Neural progenitor cell (in vitro differentiated cells): ENCODE measurements around the gene CLDN18. TPM values are rescaled to one million over a fixed set of nuclear protein-coding genes. Genes with fewer than 3 reads are reported as not detected.

Source experiments
- DNase-seq: peaks from one replicate; pipeline ENCODE4 v3.0.0-alpha.2; 2016; ENCODE audit warnings: low spot score
- H2AFZ ChIP-seq: fragments of 200-600 bp; sonication (generic); replicated peaks from 2 replicates; pipeline ENCODE4 v1.6.1; 2016; ENCODE audit warnings: antibody characterized with exemption
- H3F3A ChIP-seq: fragments of 200-600 bp; sonication (generic); 2 replicates; pipeline ENCODE4 v1.6.1; 2016; ENCODE audit warnings: antibody characterized with exemption, low read depth
- H3K27ac ChIP-seq: fragments of 200-600 bp; sonication (generic); 2 replicates; pipeline ENCODE4 v1.5.1; 2016; ENCODE audit warnings: mild to moderate bottlenecking
- H3K27me3 ChIP-seq: fragments of 200-600 bp; sonication (generic); 2 replicates; pipeline ENCODE4 v1.6.1; 2016; ENCODE audit warnings: mild to moderate bottlenecking, moderate library complexity
- H3K36me3 ChIP-seq: fragments of 200-600 bp; sonication (generic); 2 replicates; pipeline ENCODE4 v1.5.1; 2016
- H3K4me1 ChIP-seq: fragments of 200-600 bp; sonication (generic); 2 replicates; pipeline ENCODE4 v1.6.1; 2016; ENCODE audit warnings: mixed run types
- H3K4me2 ChIP-seq: fragments of 200-600 bp; sonication (generic); 2 replicates; pipeline ENCODE4 v1.6.1; 2016
- H3K4me3 ChIP-seq: fragments of 200-600 bp; sonication (generic); 2 replicates; pipeline ENCODE4 v1.5.1; 2016
- H3K79me2 ChIP-seq: fragments of 200-600 bp; sonication (generic); 2 replicates; pipeline ENCODE4 v1.6.1; 2016; ENCODE audit warnings: low read depth
- H3K9ac ChIP-seq: fragments of 200-600 bp; sonication (generic); 2 replicates; pipeline ENCODE4 v1.6.1; 2016
- H3K9me3 ChIP-seq: fragments of 200-600 bp; sonication (generic); 2 replicates; pipeline ENCODE4 v1.5.1; 2016; ENCODE audit warnings: low read depth
- H4K20me1 ChIP-seq: fragments of 200-600 bp; sonication (generic); 2 replicates; pipeline ENCODE4 v1.6.1; 2016; ENCODE audit warnings: low read depth
- H3K27ac Mint-ChIP-seq: 3 replicates; pipeline ENCODE4 v1.8.0; 2021; ENCODE audit warnings: mixed read lengths
- H3K27me3 Mint-ChIP-seq: 2 replicates; pipeline ENCODE4 v1.8.0; 2022; ENCODE audit warnings: low read depth, mild to moderate bottlenecking, inconsistent platforms, moderate library complexity, mixed read lengths; ENCODE audit not compliant: insufficient read depth
- H3K36me3 Mint-ChIP-seq: 3 replicates; pipeline ENCODE4 v1.8.0; 2021; ENCODE audit warnings: mixed read lengths
- H3K4me1 Mint-ChIP-seq: 3 replicates; pipeline ENCODE4 v1.8.0; 2021; ENCODE audit warnings: mixed read lengths
- H3K4me3 Mint-ChIP-seq: 3 replicates; pipeline ENCODE4 v1.8.0; 2021; ENCODE audit warnings: mild to moderate bottlenecking, moderate library complexity, mixed read lengths
- H3K9me3 Mint-ChIP-seq: 3 replicates; pipeline ENCODE4 v1.8.0; 2020; ENCODE audit warnings: mixed read lengths
- EZH2 ChIP-seq: fragments of 200-600 bp; sonication (generic); IDR thresholded peaks from 2 replicates; pipeline ENCODE4 v1.6.1; 2017; ENCODE audit warnings: antibody characterized with exemption, mild to moderate bottlenecking, moderate library complexity
- EZH2phosphoT487 ChIP-seq: fragments of 200-600 bp; sonication (generic); IDR thresholded peaks from 2 replicates; pipeline ENCODE4 v1.6.1; 2017; ENCODE audit warnings: antibody characterized with exemption
- total RNA-seq: library from RNA; depleted of rRNA; stranded (reverse); fragments of >200 nt; gene quantifications from 2 replicates; pipeline ENCODE4 v1.2.3, GENCODE V29; 2015; ENCODE audit warnings: low replicate concordance
- TF ChIP-seq, protein P1 (sequence below): fragments of 200-600 bp; sonication (generic); IDR thresholded peaks from 2 replicates; pipeline ENCODE4 v1.5.1; 2017; ENCODE audit warnings: antibody characterized with exemption, mild to moderate bottlenecking

Gene CLDN18
- total RNA-seq, 1 donor from 2014 or later, result not detected

DNA sequence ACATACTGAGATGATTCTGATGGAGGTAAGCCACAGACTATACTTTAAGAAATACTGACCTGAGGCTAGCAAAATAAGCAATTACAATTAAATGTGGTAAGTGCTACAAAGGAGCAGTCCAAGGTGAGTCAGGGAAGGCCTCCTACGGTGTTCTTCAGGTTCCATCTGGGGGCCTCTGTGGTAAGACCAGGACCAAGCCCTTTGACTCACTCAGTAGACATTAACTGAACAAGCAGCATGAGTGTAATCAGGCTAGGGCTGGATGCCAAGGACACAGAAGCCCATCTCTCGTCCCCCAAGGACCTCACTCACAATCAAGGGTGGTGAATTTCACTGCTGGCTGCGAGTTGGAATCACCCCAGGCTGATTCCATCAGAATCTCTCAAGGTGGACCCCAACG, 68.1 kb downstream of the CLDN18 start:
- no peaks in the 10 kb centered on the region for H3F3A ChIP-seq
- no peaks in the 10 kb centered on the region for H3K27me3 Mint-ChIP-seq
- H3K9me3 Mint-ChIP-seq, result peaks cover 5% of the 10 kb centered on the region
- H3K27me3 ChIP-seq, result no peaks in the 10 kb centered on the region
- H3K36me3 Mint-ChIP-seq, result peaks cover 43% of the 10 kb centered on the region
- H3K4me1 ChIP-seq, result peaks cover 1% of the 10 kb centered on the region
- no peak overlapping the region for H2AFZ ChIP-seq
- H3K4me3 Mint-ChIP-seq, result no peak overlapping the region
- H4K20me1 ChIP-seq, result no peaks in the 10 kb centered on the region
- H3K79me2 ChIP-seq, result no peaks in the 10 kb centered on the region
- H3K4me3 ChIP-seq, result no peak overlapping the region
- H3K27ac Mint-ChIP-seq, result no peak overlapping the region
- no peak overlapping the region for H3K9ac ChIP-seq
- H3K9me3 ChIP-seq, result no peaks in the 10 kb centered on the region
- DNase-seq, result no peak
- no peaks in the 10 kb centered on the region for H3K36me3 ChIP-seq
- no peak overlapping the region for H3K27ac ChIP-seq
- H3K4me1 Mint-ChIP-seq, result peaks cover 1% of the 10 kb centered on the region
- TF ChIP-seq EZH2phosphoT487, result no peak
- no peak for TF ChIP-seq EZH2
- TF ChIP-seq, protein P1, sequence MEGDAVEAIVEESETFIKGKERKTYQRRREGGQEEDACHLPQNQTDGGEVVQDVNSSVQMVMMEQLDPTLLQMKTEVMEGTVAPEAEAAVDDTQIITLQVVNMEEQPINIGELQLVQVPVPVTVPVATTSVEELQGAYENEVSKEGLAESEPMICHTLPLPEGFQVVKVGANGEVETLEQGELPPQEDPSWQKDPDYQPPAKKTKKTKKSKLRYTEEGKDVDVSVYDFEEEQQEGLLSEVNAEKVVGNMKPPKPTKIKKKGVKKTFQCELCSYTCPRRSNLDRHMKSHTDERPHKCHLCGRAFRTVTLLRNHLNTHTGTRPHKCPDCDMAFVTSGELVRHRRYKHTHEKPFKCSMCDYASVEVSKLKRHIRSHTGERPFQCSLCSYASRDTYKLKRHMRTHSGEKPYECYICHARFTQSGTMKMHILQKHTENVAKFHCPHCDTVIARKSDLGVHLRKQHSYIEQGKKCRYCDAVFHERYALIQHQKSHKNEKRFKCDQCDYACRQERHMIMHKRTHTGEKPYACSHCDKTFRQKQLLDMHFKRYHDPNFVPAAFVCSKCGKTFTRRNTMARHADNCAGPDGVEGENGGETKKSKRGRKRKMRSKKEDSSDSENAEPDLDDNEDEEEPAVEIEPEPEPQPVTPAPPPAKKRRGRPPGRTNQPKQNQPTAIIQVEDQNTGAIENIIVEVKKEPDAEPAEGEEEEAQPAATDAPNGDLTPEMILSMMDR, result no peak
- no peak overlapping the region for H3K4me2 ChIP-seq

DNA sequence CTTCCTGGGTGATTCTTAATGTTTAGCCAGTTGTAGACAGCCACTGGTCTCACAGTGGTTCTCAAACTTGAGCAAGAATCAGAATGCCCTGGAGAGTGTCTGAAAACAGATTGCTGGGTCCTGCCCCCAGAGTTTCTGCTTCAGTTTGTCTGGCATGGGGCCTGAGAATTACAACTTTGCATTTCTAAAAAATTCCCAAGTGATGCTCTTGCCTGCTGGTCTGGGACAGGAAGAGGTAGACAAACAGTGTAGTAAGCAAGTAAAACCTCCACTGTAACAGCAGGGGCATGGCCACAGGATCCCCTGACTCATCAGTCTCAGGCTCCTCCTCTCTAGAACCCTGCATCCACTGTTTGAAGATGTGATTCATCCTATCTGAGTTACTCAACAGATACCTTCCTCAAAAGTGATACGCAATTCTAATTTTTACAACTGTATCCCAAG, 69.0 kb downstream of the CLDN18 start:
- H3K27me3 ChIP-seq, result no peaks in the 10 kb centered on the region
- no peak overlapping the region for H3K4me3 Mint-ChIP-seq
- H3K79me2 ChIP-seq, result no peaks in the 10 kb centered on the region
- H3F3A ChIP-seq, result no peaks in the 10 kb centered on the region
- no peak overlapping the region for H3K4me2 ChIP-seq
- no peak overlapping the region for H3K4me3 ChIP-seq
- peaks cover 5% of the 10 kb centered on the region for H3K9me3 Mint-ChIP-seq
- no peak overlapping the region for H3K27ac ChIP-seq
- H4K20me1 ChIP-seq, result no peaks in the 10 kb centered on the region
- H3K27ac Mint-ChIP-seq, result no peak overlapping the region
- H2AFZ ChIP-seq, result no peak overlapping the region
- H3K27me3 Mint-ChIP-seq, result no peaks in the 10 kb centered on the region
- TF ChIP-seq EZH2phosphoT487 (no peak), EZH2 (no peak)
- TF ChIP-seq, protein P1, result no peak
- peaks cover 3% of the 10 kb centered on the region for H3K4me1 Mint-ChIP-seq
- peaks cover 39% of the 10 kb centered on the region for H3K36me3 Mint-ChIP-seq
- no peak overlapping the region for H3K9ac ChIP-seq
- H3K9me3 ChIP-seq, result no peaks in the 10 kb centered on the region
- no peak for DNase-seq
- no peaks in the 10 kb centered on the region for H3K36me3 ChIP-seq
- no peaks in the 10 kb centered on the region for H3K4me1 ChIP-seq

DNA sequence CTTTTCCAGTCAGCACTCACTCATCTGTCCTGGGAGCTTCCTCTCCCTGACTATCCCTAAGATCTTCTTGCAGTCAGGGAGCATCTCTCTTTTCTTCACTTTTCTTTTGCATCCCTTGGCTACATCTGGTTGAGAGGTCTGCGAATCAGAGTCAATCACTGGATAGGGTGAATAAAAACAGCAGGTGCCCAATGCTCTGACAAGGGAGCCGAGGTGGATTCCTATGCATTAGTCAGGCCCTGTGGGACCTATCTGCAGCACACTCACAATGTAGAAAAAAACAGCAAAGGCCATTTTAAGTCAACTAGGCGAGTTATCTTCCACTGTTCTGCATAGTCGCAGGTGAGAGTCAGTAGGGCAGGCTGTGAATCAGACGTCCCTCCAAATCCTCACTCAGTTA, 69.9 kb downstream of the CLDN18 start:
- Histone ChIP-seq H4K20me1 (no peaks in the 10 kb centered on the region), H2AFZ (no peak overlapping the region), H3K4me1 (no peaks in the 10 kb centered on the region), H3K9me3 (no peaks in the 10 kb centered on the region), H3F3A (no peaks in the 10 kb centered on the region), H3K27ac (no peak overlapping the region), H3K36me3 (no peaks in the 10 kb centered on the region), H3K4me3 (no peak overlapping the region), H3K27me3 (no peaks in the 10 kb centered on the region), H3K9ac (no peak overlapping the region), H3K4me2 (no peak overlapping the region), H3K79me2 (no peaks in the 10 kb centered on the region)
- DNase-seq, result no peak
- H3K4me3 Mint-ChIP-seq, result no peak overlapping the region
- H3K36me3 Mint-ChIP-seq, result peaks cover 41% of the 10 kb centered on the region
- H3K27ac Mint-ChIP-seq, result no peak overlapping the region
- no peaks in the 10 kb centered on the region for H3K9me3 Mint-ChIP-seq
- peaks cover 2% of the 10 kb centered on the region for H3K27me3 Mint-ChIP-seq
- TF ChIP-seq, protein P1, result no peak
- TF ChIP-seq EZH2, result no peak
- no peak for TF ChIP-seq EZH2phosphoT487
- peaks cover 3% of the 10 kb centered on the region for H3K4me1 Mint-ChIP-seq
